Fibroblast of skin of left biceps (primary cell): ENCODE results near the gene HTR1B.

Experiments used
- DNase-seq, 2 experiments: peaks; one replicate each; pipeline ENCODE4 v3.0.0-alpha.2; 2013; ENCODE audit warnings: low read depth in 2 of 2

HTR1B gene

GRCh38 chr6:77456531-77457248, 6.6 kb downstream of the HTR1B start:
- DNase-seq = peak; percentile 97

GRCh38 chr6:77455271-77455670, 8.0 kb downstream of the HTR1B start:
- no peak for DNase-seq

GRCh38 chr6:77454386-77454785, 8.9 kb downstream of the HTR1B start:
- no peak for DNase-seq

GRCh38 chr6:77451466-77451865, 11.8 kb downstream of the HTR1B start:
- no peak for DNase-seq

GRCh38 chr6:77450924-77451323, 12.4 kb downstream of the HTR1B start:
- DNase-seq = no peak

GRCh38 chr6:77448546-77448945, 14.7 kb downstream of the HTR1B start:
- no peak for DNase-seq

GRCh38 chr6:77447254-77447653, 16.0 kb downstream of the HTR1B start:
- peak in 1 of 2 experiments; percentile 54 for DNase-seq

- DNase-seq = no peak
Observed at GRCh38 chr6:77446249-77446648, 17.0 kb downstream of the HTR1B start.

GRCh38 chr6:77445214-77445613, 18.1 kb downstream of the HTR1B start:
- no peak for DNase-seq

GRCh38 chr6:77440206-77440976, 22.9 kb downstream of the HTR1B start:
- no peak for DNase-seq

- DNase-seq = no peak
Observed at GRCh38 chr6:77433888-77434287, 29.4 kb downstream of the HTR1B start.

GRCh38 chr6:77430504-77430903, 32.8 kb downstream of the HTR1B start:
- DNase-seq = peak; percentile 39 to 45

GRCh38 chr6:77425671-77426070, 37.6 kb downstream of the HTR1B start:
- DNase-seq = peak; percentile 50 to 58

- DNase-seq = no peak
Observed at GRCh38 chr6:77425216-77425615, 38.1 kb downstream of the HTR1B start.

GRCh38 chr6:77424761-77425160, 38.5 kb downstream of the HTR1B start:
- DNase-seq = no peak

- DNase-seq = no peak
Observed at GRCh38 chr6:77416839-77417238, 46.5 kb downstream of the HTR1B start.

- DNase-seq = no peak
Observed at GRCh38 chr6:77415706-77416105, 47.6 kb downstream of the HTR1B start.
